Epithelial cell of esophagus (primary cell): ENCODE measurements around the gene LAMTOR5.
"Not testable (repeated sequence)": the region's sequence is repeated elsewhere in the genome, so short reads cannot be mapped to it uniquely, and the experiment has no call there.

ENCODE experiments used
- DNase-seq: peaks from one replicate; pipeline ENCODE4 v3.0.0; 2010; ENCODE audit warnings: low read depth
- H3K4me3 ChIP-seq: 2 replicates; pipeline ENCODE4 v1.5.1; 2011; ENCODE audit warnings: mild to moderate bottlenecking, low read length, control low read depth
- CTCF ChIP-seq: IDR thresholded peaks from 2 replicates; pipeline ENCODE4 v1.5.1; 2011; ENCODE audit warnings: low read depth, mild to moderate bottlenecking, low read length, control low read depth, inconsistent platforms; ENCODE audit not compliant: insufficient read depth; ENCODE audit errors: missing control alignments

LAMTOR5 gene

GRCh38 chr1:110420023-110420662 lies 12.6 kb upstream of the LAMTOR5 start:
- no peak overlapping the region for H3K4me3 ChIP-seq
- DNase-seq = no peak
- no peak for TF ChIP-seq CTCF

- no peak overlapping the region for H3K4me3 ChIP-seq
- TF ChIP-seq CTCF = no peak
- no peak for DNase-seq
Measured at GRCh38 chr1:110418729-110419128, 11.2 kb upstream of the LAMTOR5 start.

GRCh38 chr1:110413045-110413444 lies 5.6 kb upstream of the LAMTOR5 start:
- H3K4me3 ChIP-seq, DNase-seq: not testable (repeated sequence)

- DNase-seq = peak; percentile 82
- no peak overlapping the region for H3K4me3 ChIP-seq
- TF ChIP-seq CTCF = peak; percentile 90
Measured at GRCh38 chr1:110412576-110412975, 5.1 kb upstream of the LAMTOR5 start.

- no peak for DNase-seq
- TF ChIP-seq CTCF = no peak
- no peak overlapping the region for H3K4me3 ChIP-seq
Measured at GRCh38 chr1:110411173-110411735, 3.8 kb upstream of the LAMTOR5 start.

- no peak for DNase-seq
- TF ChIP-seq CTCF = no peak
- H3K4me3 ChIP-seq = no peak overlapping the region
Measured at GRCh38 chr1:110409316-110409715, 1.8 kb upstream of the LAMTOR5 start.

- no peak for TF ChIP-seq CTCF
- peak; percentile 23 for DNase-seq
- peak overlapping the region; percentile 98 for H3K4me3 ChIP-seq
Measured at GRCh38 chr1:110408488-110408887, 994 bp upstream of the LAMTOR5 start.

GRCh38 chr1:110406407-110406806 lies 1.1 kb downstream of the LAMTOR5 start:
- peak overlapping the region; percentile 98 for H3K4me3 ChIP-seq
- not testable (repeated sequence) for DNase-seq
